Panc1 (cell line): Measurements from ENCODE around the gene LRRC74B.

Experiments
- CTCF ChIP-seq: fragments of 450-650 bp; IDR thresholded peaks from 2 replicates; pipeline ENCODE4 v1.5.1; 2017; ENCODE audit warnings: mild to moderate bottlenecking
- POLR2AphosphoS5 ChIP-seq: IDR thresholded peaks from 2 replicates; pipeline ENCODE4 v1.6.1; 2012; ENCODE audit warnings: mild to moderate bottlenecking, low read depth, low read length, moderate library complexity
- SIN3A ChIP-seq: IDR thresholded peaks from 2 replicates; pipeline ENCODE4 v1.6.1; 2012; ENCODE audit warnings: low read depth, mild to moderate bottlenecking, low read length, moderate library complexity, borderline replicate concordance; ENCODE audit not compliant: insufficient read depth
- TCF7L2 ChIP-seq: IDR thresholded peaks from 2 replicates; pipeline ENCODE4 v1.6.1; 2011; ENCODE audit warnings: mild to moderate bottlenecking, low read depth, low read length, inconsistent platforms
- TF ChIP-seq, protein P1 (sequence below), 2 experiments: IDR thresholded peaks; 2 replicates each; pipeline ENCODE4 v1.6.1; 2011 to 2012; ENCODE audit warnings: low read depth in 2 of 2, control low read depth in 1 of 2, low read length in 1 of 2, mild to moderate bottlenecking in 1 of 2, moderate library complexity in 1 of 2; ENCODE audit not compliant: insufficient read depth in 1 of 2

DNA sequence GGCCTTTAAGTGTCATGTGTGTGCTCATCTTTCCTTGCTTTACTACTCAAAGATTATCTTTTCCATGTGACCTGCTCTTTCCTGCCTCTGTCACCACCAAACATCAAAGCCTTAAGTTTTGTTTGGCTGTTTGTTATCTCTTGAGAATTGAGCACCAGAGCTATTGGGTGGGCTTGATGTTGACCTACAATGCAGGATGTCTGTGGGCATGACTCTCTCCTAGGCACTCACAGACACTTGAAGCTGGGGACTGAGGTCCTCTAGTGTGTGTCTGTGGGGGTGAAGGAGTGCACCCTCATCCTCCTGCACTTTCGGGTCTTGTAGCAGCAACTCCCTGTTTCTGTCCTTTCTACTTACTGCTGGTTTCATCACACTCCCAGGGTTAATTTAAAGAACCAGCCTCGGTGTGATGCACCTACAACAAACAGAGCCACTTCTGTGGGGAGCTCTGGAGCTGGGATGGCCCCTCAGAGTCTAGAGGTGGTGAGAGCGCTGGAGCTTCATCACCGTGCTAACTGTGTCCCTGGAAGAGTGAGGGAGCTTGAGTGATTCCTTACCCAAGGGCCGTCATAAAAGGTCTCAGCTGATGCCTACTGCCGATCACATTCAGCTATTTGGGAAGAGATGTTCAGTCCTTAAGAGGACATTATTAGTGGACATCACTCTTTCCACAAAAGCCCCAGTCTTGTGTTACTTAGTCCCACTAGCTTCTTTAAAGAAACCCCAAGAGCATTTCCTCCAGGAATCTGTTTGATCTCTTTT lies 56.3 kb downstream of the LRRC74B start:
- no peak for TF ChIP-seq CTCF
- no peak for TF ChIP-seq POLR2AphosphoS5
- TF ChIP-seq, protein P1, sequence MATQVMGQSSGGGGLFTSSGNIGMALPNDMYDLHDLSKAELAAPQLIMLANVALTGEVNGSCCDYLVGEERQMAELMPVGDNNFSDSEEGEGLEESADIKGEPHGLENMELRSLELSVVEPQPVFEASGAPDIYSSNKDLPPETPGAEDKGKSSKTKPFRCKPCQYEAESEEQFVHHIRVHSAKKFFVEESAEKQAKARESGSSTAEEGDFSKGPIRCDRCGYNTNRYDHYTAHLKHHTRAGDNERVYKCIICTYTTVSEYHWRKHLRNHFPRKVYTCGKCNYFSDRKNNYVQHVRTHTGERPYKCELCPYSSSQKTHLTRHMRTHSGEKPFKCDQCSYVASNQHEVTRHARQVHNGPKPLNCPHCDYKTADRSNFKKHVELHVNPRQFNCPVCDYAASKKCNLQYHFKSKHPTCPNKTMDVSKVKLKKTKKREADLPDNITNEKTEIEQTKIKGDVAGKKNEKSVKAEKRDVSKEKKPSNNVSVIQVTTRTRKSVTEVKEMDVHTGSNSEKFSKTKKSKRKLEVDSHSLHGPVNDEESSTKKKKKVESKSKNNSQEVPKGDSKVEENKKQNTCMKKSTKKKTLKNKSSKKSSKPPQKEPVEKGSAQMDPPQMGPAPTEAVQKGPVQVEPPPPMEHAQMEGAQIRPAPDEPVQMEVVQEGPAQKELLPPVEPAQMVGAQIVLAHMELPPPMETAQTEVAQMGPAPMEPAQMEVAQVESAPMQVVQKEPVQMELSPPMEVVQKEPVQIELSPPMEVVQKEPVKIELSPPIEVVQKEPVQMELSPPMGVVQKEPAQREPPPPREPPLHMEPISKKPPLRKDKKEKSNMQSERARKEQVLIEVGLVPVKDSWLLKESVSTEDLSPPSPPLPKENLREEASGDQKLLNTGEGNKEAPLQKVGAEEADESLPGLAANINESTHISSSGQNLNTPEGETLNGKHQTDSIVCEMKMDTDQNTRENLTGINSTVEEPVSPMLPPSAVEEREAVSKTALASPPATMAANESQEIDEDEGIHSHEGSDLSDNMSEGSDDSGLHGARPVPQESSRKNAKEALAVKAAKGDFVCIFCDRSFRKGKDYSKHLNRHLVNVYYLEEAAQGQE (IDR thresholded peaks at IDR 0.05; ENCODE audit: insufficient read depth in 1 of 2, low read depth in 2 of 2, low read length in 1 of 2): no peak
- TF ChIP-seq SIN3A: no peak
- TF ChIP-seq TCF7L2: no peak
